Measurements from ENCODE around the gene SORCS1. TPM values are rescaled to one million over a fixed set of nuclear protein-coding genes. Genes with fewer than 3 reads are reported as not detected.

Gene SORCS1
- total and polyA plus RNA-seq, 4 donors, result 0.08 to 0.21 (median 0.09) TPM; not detected in 1

DNA sequence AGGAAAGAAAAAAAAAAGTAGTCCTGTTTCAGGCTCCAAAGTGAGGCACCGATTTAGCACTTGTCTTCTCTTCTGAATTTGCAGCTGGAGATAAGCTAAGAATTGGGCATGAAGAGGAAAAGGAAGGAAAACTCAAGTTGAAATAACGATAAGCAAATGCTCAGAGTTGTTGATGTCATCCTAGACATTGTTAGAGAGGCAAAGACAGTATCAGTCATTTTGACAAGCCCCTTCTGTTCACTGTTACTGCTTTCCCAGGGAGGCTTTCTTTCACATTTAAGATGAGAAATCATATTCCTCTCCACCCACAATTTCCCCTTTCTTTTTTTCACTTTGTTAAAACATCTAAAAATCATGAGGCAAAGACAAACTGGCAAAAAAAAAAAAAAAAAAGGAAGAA lies 41.8 kb downstream of the SORCS1 start:
- 61% methylated on average over 2 of the region's 2 CpGs for WGBS
- H3K36me3 ChIP-seq (ENCODE audit: control insufficient read depth in 4 of 4, insufficient read depth in 3 of 4, low read depth in 1 of 4, low read length in 3 of 4), result no peaks in the 10 kb centered on the region
- H3K4me3 ChIP-seq (ENCODE audit: low read depth in 1 of 3, low read length in 3 of 3), result no peak overlapping the region
- no peaks in the 10 kb centered on the region for H3K9me3 ChIP-seq (ENCODE audit: control insufficient read depth in 4 of 4, low read length in 3 of 4)
- H3K27me3 ChIP-seq (ENCODE audit: control insufficient read depth in 4 of 4, insufficient read depth in 4 of 4, low read length in 3 of 4), result no peaks in the 10 kb centered on the region
- no peak overlapping the region for H3K27ac ChIP-seq (ENCODE audit: low read depth in 1 of 2, low read length in 2 of 2)
- no peak overlapping the region for H3K9ac ChIP-seq (ENCODE audit: low read depth in 1 of 2, low read length in 2 of 2)
- no peaks in the 10 kb centered on the region for H3K4me1 ChIP-seq (ENCODE audit: control insufficient read depth in 4 of 4, insufficient read depth in 4 of 4, low read length in 3 of 4)
- DNase-seq (ENCODE audit: low spot score), result no peak
- TF ChIP-seq, protein P1, sequence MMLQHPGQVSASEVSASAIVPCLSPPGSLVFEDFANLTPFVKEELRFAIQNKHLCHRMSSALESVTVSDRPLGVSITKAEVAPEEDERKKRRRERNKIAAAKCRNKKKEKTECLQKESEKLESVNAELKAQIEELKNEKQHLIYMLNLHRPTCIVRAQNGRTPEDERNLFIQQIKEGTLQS (IDR thresholded peaks at IDR 0.05), result no peak
- TF ChIP-seq FOXA1 (IDR thresholded peaks at IDR 0.05) (no peak), SP1 (IDR thresholded peaks at IDR 0.05) (no peak), RAD21 (IDR thresholded peaks at IDR 0.05) (no peak), JUND (IDR thresholded peaks at IDR 0.05) (no peak), HNF4A (conservative IDR thresholded peaks at IDR 0.05) (no peak), HNF4G (IDR thresholded peaks at IDR 0.05) (no peak), EGR1 (IDR thresholded peaks at IDR 0.05; ENCODE audit: low read depth in 2 of 2) (no peak), FOXA2 (IDR thresholded peaks at IDR 0.05) (no peak), TAF1 (conservative IDR thresholded peaks at IDR 0.05) (no peak), GABPA (IDR thresholded peaks at IDR 0.05 in 1 of 2, conservative IDR thresholded peaks at IDR 0.05 in 1 of 2) (no peak), YY1 (IDR thresholded peaks at IDR 0.05) (no peak), NR2F2 (IDR thresholded peaks at IDR 0.05) (no peak)
- TF ChIP-seq, protein P2, sequence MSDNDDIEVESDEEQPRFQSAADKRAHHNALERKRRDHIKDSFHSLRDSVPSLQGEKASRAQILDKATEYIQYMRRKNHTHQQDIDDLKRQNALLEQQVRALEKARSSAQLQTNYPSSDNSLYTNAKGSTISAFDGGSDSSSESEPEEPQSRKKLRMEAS (IDR thresholded peaks at IDR 0.05), result no peak
- TF ChIP-seq, protein P3, sequence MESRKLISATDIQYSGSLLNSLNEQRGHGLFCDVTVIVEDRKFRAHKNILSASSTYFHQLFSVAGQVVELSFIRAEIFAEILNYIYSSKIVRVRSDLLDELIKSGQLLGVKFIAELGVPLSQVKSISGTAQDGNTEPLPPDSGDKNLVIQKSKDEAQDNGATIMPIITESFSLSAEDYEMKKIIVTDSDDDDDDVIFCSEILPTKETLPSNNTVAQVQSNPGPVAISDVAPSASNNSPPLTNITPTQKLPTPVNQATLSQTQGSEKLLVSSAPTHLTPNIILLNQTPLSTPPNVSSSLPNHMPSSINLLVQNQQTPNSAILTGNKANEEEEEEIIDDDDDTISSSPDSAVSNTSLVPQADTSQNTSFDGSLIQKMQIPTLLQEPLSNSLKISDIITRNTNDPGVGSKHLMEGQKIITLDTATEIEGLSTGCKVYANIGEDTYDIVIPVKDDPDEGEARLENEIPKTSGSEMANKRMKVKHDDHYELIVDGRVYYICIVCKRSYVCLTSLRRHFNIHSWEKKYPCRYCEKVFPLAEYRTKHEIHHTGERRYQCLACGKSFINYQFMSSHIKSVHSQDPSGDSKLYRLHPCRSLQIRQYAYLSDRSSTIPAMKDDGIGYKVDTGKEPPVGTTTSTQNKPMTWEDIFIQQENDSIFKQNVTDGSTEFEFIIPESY (IDR thresholded peaks at IDR 0.05), result no peak
- TF ChIP-seq, protein P4, sequence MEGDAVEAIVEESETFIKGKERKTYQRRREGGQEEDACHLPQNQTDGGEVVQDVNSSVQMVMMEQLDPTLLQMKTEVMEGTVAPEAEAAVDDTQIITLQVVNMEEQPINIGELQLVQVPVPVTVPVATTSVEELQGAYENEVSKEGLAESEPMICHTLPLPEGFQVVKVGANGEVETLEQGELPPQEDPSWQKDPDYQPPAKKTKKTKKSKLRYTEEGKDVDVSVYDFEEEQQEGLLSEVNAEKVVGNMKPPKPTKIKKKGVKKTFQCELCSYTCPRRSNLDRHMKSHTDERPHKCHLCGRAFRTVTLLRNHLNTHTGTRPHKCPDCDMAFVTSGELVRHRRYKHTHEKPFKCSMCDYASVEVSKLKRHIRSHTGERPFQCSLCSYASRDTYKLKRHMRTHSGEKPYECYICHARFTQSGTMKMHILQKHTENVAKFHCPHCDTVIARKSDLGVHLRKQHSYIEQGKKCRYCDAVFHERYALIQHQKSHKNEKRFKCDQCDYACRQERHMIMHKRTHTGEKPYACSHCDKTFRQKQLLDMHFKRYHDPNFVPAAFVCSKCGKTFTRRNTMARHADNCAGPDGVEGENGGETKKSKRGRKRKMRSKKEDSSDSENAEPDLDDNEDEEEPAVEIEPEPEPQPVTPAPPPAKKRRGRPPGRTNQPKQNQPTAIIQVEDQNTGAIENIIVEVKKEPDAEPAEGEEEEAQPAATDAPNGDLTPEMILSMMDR (IDR thresholded peaks at IDR 0.05; ENCODE audit: low read depth, low read length, missing input control), result no peak

DNA sequence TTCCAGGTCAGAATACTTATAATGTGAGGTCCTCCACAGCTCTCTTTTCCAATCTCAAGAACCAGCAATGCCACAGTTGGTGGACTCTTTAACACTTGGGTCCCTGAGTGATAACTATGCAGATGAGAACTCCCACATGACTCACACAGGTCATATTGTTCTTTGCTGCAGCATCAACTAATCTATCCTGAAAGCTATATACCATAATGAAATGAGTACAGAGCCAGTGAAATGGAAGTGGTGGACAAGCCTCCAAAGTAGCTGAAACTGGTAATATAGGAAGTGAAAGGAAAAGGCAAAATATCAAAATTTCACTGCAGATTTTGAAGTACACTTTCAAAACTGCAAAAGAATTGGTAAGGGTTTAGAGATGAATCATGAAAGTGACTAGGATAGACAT lies 45.6 kb downstream of the SORCS1 start:
- Histone ChIP-seq H3K27me3 (ENCODE audit: control insufficient read depth in 4 of 4, insufficient read depth in 4 of 4, low read length in 3 of 4) (no peaks in the 10 kb centered on the region), H3K27ac (ENCODE audit: low read depth in 1 of 2, low read length in 2 of 2) (no peak overlapping the region), H3K4me3 (ENCODE audit: low read depth in 1 of 3, low read length in 3 of 3) (no peak overlapping the region), H3K4me1 (ENCODE audit: control insufficient read depth in 4 of 4, insufficient read depth in 4 of 4, low read length in 3 of 4) (no peaks in the 10 kb centered on the region), H3K36me3 (ENCODE audit: control insufficient read depth in 4 of 4, insufficient read depth in 3 of 4, low read depth in 1 of 4, low read length in 3 of 4) (no peaks in the 10 kb centered on the region), H3K9me3 (ENCODE audit: control insufficient read depth in 4 of 4, low read length in 3 of 4) (no peaks in the 10 kb centered on the region), H3K9ac (ENCODE audit: low read depth in 1 of 2, low read length in 2 of 2) (peak overlapping the region in 1 of 2 donors; percentile 5)
- TF ChIP-seq FOXA2 (IDR thresholded peaks at IDR 0.05) (no peak), HNF4G (IDR thresholded peaks at IDR 0.05) (no peak), SP1 (IDR thresholded peaks at IDR 0.05) (no peak), GABPA (IDR thresholded peaks at IDR 0.05 in 1 of 2, conservative IDR thresholded peaks at IDR 0.05 in 1 of 2) (no peak), EGR1 (IDR thresholded peaks at IDR 0.05; ENCODE audit: low read depth in 2 of 2) (no peak), RXRA (IDR thresholded peaks at IDR 0.05) (no peak), NR2F2 (IDR thresholded peaks at IDR 0.05) (no peak), HNF4A (conservative IDR thresholded peaks at IDR 0.05) (no peak), JUND (IDR thresholded peaks at IDR 0.05) (no peak), FOXA1 (IDR thresholded peaks at IDR 0.05) (no peak)
- TF ChIP-seq, protein P3 (IDR thresholded peaks at IDR 0.05), result no peak
- TF ChIP-seq, protein P5, sequence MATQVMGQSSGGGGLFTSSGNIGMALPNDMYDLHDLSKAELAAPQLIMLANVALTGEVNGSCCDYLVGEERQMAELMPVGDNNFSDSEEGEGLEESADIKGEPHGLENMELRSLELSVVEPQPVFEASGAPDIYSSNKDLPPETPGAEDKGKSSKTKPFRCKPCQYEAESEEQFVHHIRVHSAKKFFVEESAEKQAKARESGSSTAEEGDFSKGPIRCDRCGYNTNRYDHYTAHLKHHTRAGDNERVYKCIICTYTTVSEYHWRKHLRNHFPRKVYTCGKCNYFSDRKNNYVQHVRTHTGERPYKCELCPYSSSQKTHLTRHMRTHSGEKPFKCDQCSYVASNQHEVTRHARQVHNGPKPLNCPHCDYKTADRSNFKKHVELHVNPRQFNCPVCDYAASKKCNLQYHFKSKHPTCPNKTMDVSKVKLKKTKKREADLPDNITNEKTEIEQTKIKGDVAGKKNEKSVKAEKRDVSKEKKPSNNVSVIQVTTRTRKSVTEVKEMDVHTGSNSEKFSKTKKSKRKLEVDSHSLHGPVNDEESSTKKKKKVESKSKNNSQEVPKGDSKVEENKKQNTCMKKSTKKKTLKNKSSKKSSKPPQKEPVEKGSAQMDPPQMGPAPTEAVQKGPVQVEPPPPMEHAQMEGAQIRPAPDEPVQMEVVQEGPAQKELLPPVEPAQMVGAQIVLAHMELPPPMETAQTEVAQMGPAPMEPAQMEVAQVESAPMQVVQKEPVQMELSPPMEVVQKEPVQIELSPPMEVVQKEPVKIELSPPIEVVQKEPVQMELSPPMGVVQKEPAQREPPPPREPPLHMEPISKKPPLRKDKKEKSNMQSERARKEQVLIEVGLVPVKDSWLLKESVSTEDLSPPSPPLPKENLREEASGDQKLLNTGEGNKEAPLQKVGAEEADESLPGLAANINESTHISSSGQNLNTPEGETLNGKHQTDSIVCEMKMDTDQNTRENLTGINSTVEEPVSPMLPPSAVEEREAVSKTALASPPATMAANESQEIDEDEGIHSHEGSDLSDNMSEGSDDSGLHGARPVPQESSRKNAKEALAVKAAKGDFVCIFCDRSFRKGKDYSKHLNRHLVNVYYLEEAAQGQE (IDR thresholded peaks at IDR 0.05), result no peak
- TF ChIP-seq, protein P2 (IDR thresholded peaks at IDR 0.05), result no peak
- TF ChIP-seq, protein P1 (IDR thresholded peaks at IDR 0.05), result no peak
- DNase-seq (ENCODE audit: low spot score), result no peak
